Ovary (tissue), 9 donors: ENCODE results near the gene TBC1D24. TPM values are rescaled to one million over a fixed set of nuclear protein-coding genes. Genes with fewer than 3 reads are reported as not detected.

Experiments
- DNase-seq, 5 donors: peaks; one replicate each; pipeline ENCODE4 v3.0.0-alpha.2; 2019 to 2020
- H3K27ac ChIP-seq, 2 donors: fragments of 200-600 bp; one replicate each; pipeline versions ENCODE4 v1.5.1 to v1.8.0; 2019 to 2022
- H3K27me3 ChIP-seq: fragments of 200-600 bp; one replicate; pipeline ENCODE4 v1.8.0; 2022
- H3K36me3 ChIP-seq: fragments of 200-600 bp; sonication (generic); one replicate; pipeline ENCODE4 v1.5.1; 2019
- H3K4me1 ChIP-seq: one replicate; pipeline ENCODE4 v1.8.1; 2013; ENCODE audit warnings: mild to moderate bottlenecking, moderate library complexity; ENCODE audit not compliant: insufficient read depth
- H3K4me3 ChIP-seq: fragments of 200-600 bp; sonication (generic); one replicate; pipeline ENCODE4 v1.5.1; 2017
- H3K9me3 ChIP-seq, 2 donors: fragments of 200-600 bp in 1 of 2; sonication (generic) in 1 of 2; one replicate each; pipeline versions ENCODE4 v1.5.1 to v1.8.1; 2013 to 2019; ENCODE audit warnings: mild to moderate bottlenecking in 1 of 2, moderate library complexity in 1 of 2
- CTCF ChIP-seq, 3 donors: fragments of 450-650 bp in 2 of 3; fragments of 200-600 bp in 1 of 3; IDR thresholded peaks; one replicate each; pipeline versions ENCODE4 v1.5.1 to v1.8.0; 2016 to 2022; ENCODE audit warnings: antibody characterized with exemption in 3 of 3, mild to moderate bottlenecking in 1 of 3
- EP300 ChIP-seq: sonication (generic); formaldehyde crosslinking; IDR thresholded peaks from one replicate; pipeline ENCODE4 v1.6.1; 2017; ENCODE audit warnings: antibody characterized with exemption
- POLR2A ChIP-seq: fragments of 450-650 bp; IDR thresholded peaks from one replicate; pipeline ENCODE4 v1.6.1; 2017; ENCODE audit warnings: antibody characterized with exemption, mild to moderate bottlenecking, moderate library complexity
- WGBS, 3 donors: extraction: QIAGEN DNeasy Blood & Tissue Kit in 1 of 3; methylation state at CpG; one replicate each; pipeline versions ENCODE4 v1.1.5 to v1.1.7; 2013 to 2017; 5-methylcytosine and 5-hydroxymethylcytosine counted together
- intact Hi-C, 4 donors: fragments of 100-400 bp; cut with DNase I; formaldehyde crosslinking; loops; one replicate each; pipeline versions ENCODE4 v1.11.0 to v1.15.1; 2022 to 2023
- polyA plus RNA-seq, 2 donors: library from polyadenylated mRNA; stranded (reverse); fragments of 200-250 nt in 1 of 2; fragments of 350-450 nt in 1 of 2; fragmentation: Illumina TruSeq in 1 of 2; extraction: RNeasy Lipid Tissue Mini Kit (QIAGEN cat#74804) in 1 of 2; gene quantifications; one replicate each; pipeline ENCODE4 v1.2.3, GENCODE V29; 2013 to 2014
- total RNA-seq, 7 donors: library from RNA; depleted of rRNA in 2 of 7; stranded (reverse); fragments of >200 nt in 2 of 7; fragmentation: NEBNext Ultra II Directional in 3 of 7; extraction: Animal tissue kit (Norgen Biotek cat#: 25700) in 3 of 7; gene quantifications; one replicate each; pipeline versions ENCODE4 v1.1.0 to v1.2.4, GENCODE V29; 2016 to 2023
- donor health status: DM: no; HTN: no; CAD: no; lungs with moderate emphysema.
- donor health status: DM: no; HTN: no; CAD: no.
- donor health status: Bipolar disorder and iron deficiency.
- donor health status: DM: yes; HTN: yes; CAD: no.
- donor health status: DM: no; HTN: no; CAD: no.
- donor health status: DM: yes; HTN: yes; CAD: no.

The TBC1D24 gene
- total and polyA plus RNA-seq, 9 donors = 1.9 to 8.1 (median 6.0) TPM

GRCh38 chr16:2486645-2487516, 12.0 kb downstream of the TBC1D24 start:
- 74 to 76% (median 74%) methylated on average over 29 of the region's 29 CpGs for WGBS, 3 donors
- Histone ChIP-seq H3K4me1 (peaks cover 14% of the 10 kb centered on the region), H3K9me3 (no peaks in the 10 kb centered on the region), H3K27me3 (no peaks in the 10 kb centered on the region), H3K4me3 (no peak overlapping the region), H3K36me3 (no peaks in the 10 kb centered on the region), H3K27ac (no peak overlapping the region)
- TF ChIP-seq EP300 = no peak
- TF ChIP-seq CTCF (IDR thresholded peaks at IDR 0.05) = no peak
- TF ChIP-seq POLR2A = no peak
- intact Hi-C loops = no loop called here
- no peak for DNase-seq

GRCh38 chr16:2487517-2487842, 12.6 kb downstream of the TBC1D24 start:
- 57 to 72% (median 69%) methylated on average over 8 of the region's 8 CpGs for WGBS, 3 donors
- Histone ChIP-seq H3K27ac (no peak overlapping the region), H3K9me3 (no peaks in the 10 kb centered on the region), H3K36me3 (no peaks in the 10 kb centered on the region), H3K27me3 (no peaks in the 10 kb centered on the region), H3K4me1 (peaks cover 14% of the 10 kb centered on the region), H3K4me3 (no peak overlapping the region)
- TF ChIP-seq CTCF (IDR thresholded peaks at IDR 0.05) (no peak), EP300 (no peak), POLR2A (no peak)
- intact Hi-C loops = no loop called here
- no peak for DNase-seq

- no peak for TF ChIP-seq POLR2A
- no peak for TF ChIP-seq CTCF (IDR thresholded peaks at IDR 0.05)
- no peak for TF ChIP-seq EP300
- WGBS, 3 donors = 82 to 83% (median 83%) methylated on average over 14 to 15 of the region's 15 CpGs
- no peak overlapping the region for H3K4me3 ChIP-seq
- peaks cover 9% of the 10 kb centered on the region for H3K4me1 ChIP-seq
- H3K9me3 ChIP-seq = no peaks in the 10 kb centered on the region
- H3K27me3 ChIP-seq = no peaks in the 10 kb centered on the region
- no peak overlapping the region for H3K27ac ChIP-seq
- intact Hi-C loops = no loop called here
- H3K36me3 ChIP-seq = no peaks in the 10 kb centered on the region
- no peak for DNase-seq
Observed at GRCh38 chr16:2487903-2488531, 13.1 kb downstream of the TBC1D24 start.

GRCh38 chr16:2489581-2489980, 14.7 kb downstream of the TBC1D24 start:
- H3K36me3 ChIP-seq = no peaks in the 10 kb centered on the region
- no peak overlapping the region for H3K27ac ChIP-seq
- no peaks in the 10 kb centered on the region for H3K4me1 ChIP-seq
- no peak for DNase-seq
- intact Hi-C loops = no loop called here
- no peaks in the 10 kb centered on the region for H3K27me3 ChIP-seq
- TF ChIP-seq EP300 = no peak
- no peak for TF ChIP-seq POLR2A
- TF ChIP-seq CTCF (IDR thresholded peaks at IDR 0.05) = no peak
- H3K9me3 ChIP-seq = no peaks in the 10 kb centered on the region
- WGBS, 3 donors = 91 to 93% (median 92%) methylated on average over 16 of the region's 16 CpGs
- H3K4me3 ChIP-seq = no peak overlapping the region
